22Rv1 (cell line): ENCODE data around the gene PIK3R3.

ENCODE experiments used
- H3K27ac ChIP-seq: fragments of 450-650 bp; 2 replicates; pipeline ENCODE4 v1.5.1; 2017
- CTCF ChIP-seq: fragments of 450-650 bp; IDR thresholded peaks from 2 replicates; pipeline ENCODE4 v1.5.1; 2017; ENCODE audit warnings: mild to moderate bottlenecking
- ZFX ChIP-seq: fragments of 450-650 bp; IDR thresholded peaks from 2 replicates; pipeline ENCODE4 v1.6.1; 2017; ENCODE audit warnings: antibody characterized with exemption, borderline replicate concordance

PIK3R3 gene

GRCh38 chr1:46174448-46175231 lies 42.2 kb upstream of the PIK3R3 start, which contains the start of gene TSPAN1:
Gene TSPAN1, plus strand, starts transcription at chr1:46175087. Its CDS starts 6,021 bp downstream, at chr1:46181108.
- TF ChIP-seq CTCF (no peak), ZFX (no peak)
- H3K27ac ChIP-seq, result peak within 1 kb of the TSS; percentile 12; the same call in 1 of the 2 replicates

GRCh38 chr1:46173361-46173856 lies 41.0 kb upstream of the PIK3R3 start:
- TF ChIP-seq CTCF (no peak), ZFX (no peak)
- H3K27ac ChIP-seq, result peak overlapping the region; percentile 65

- TF ChIP-seq ZFX (no peak), CTCF (no peak)
- peak overlapping the region; percentile 65 for H3K27ac ChIP-seq
These were observed 39.9 kb upstream of the PIK3R3 start for GRCh38 chr1:46172321-46172720.

DNA sequence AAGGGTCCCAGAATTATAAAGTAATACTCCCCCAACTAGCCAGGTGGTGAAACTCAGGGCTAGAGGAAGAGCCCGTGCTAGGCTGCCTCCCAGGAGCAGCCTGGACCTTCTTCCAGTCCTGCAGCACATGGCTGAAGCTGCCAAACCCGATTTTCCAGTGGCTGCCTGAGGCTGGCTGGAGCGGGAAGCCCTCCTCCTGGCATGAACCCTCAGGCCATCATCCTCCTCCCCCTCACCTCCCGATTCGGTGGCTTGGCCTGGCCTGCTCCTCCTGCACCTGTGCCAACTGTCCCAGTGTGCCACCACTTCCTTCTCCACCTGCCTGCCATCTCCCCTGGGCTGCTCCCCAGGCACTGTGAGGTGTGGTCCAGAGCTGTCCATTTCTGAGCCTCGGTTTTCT lies 39.4 kb upstream of the PIK3R3 start:
- TF ChIP-seq ZFX, result no peak
- TF ChIP-seq CTCF, result no peak
- H3K27ac ChIP-seq, result peak overlapping the region; percentile 65

- peak overlapping the region; percentile 65 for H3K27ac ChIP-seq
- TF ChIP-seq CTCF (no peak), ZFX (no peak)
These were observed 38.9 kb upstream of the PIK3R3 start for GRCh38 chr1:46171351-46171750.

- H3K27ac ChIP-seq, result no peak overlapping the region
- no peak for TF ChIP-seq CTCF
- TF ChIP-seq ZFX, result no peak
These were observed 37.5 kb upstream of the PIK3R3 start for GRCh38 chr1:46169811-46170454.

GRCh38 chr1:46168477-46168876 lies 36.0 kb upstream of the PIK3R3 start:
- no peak overlapping the region for H3K27ac ChIP-seq
- no peak for TF ChIP-seq CTCF
- no peak for TF ChIP-seq ZFX
